Testis (tissue), 5 donors: ENCODE measurements around the gene CDH6. TPM values are rescaled to one million over a fixed set of nuclear protein-coding genes. Genes with fewer than 3 reads are reported as not detected.

ENCODE experiments used
- DNase-seq: peaks from one replicate; pipeline ENCODE4 v3.0.0-alpha.2; 2019
- H3K27ac ChIP-seq, 2 donors: fragments of 200-600 bp; sonication (generic); one replicate each; pipeline ENCODE4 v1.5.1; 2019
- H3K27me3 ChIP-seq: fragments of 200-600 bp; sonication (generic); one replicate; pipeline ENCODE4 v1.5.1; 2019
- H3K36me3 ChIP-seq: fragments of 200-600 bp; sonication (generic); one replicate; pipeline ENCODE4 v1.5.1; 2017; ENCODE audit warnings: low read depth; ENCODE audit errors: missing control alignments
- H3K4me1 ChIP-seq: fragments of 200-600 bp; sonication (generic); one replicate; pipeline ENCODE4 v1.5.1; 2019
- H3K4me3 ChIP-seq, 2 donors: fragments of 200-600 bp; sonication (generic); one replicate each; pipeline ENCODE4 v1.5.1; 2017 to 2019
- H3K9me3 ChIP-seq: fragments of 200-600 bp; sonication (generic); one replicate; pipeline ENCODE4 v1.5.1; 2017
- CTCF ChIP-seq, 3 experiments: fragments of 450-650 bp in 2 of 3; fragments of 200-600 bp in 1 of 3; sonication (generic) in 1 of 3; IDR thresholded peaks; one replicate each; pipeline ENCODE4 v1.5.1; 2016 to 2019; ENCODE audit warnings: antibody characterized with exemption in 3 of 3, mild to moderate bottlenecking in 2 of 3, moderate library complexity in 1 of 3
- POLR2A ChIP-seq: fragments of 450-650 bp; IDR thresholded peaks from one replicate; pipeline ENCODE4 v1.6.1; 2017; ENCODE audit warnings: antibody characterized with exemption, mild to moderate bottlenecking, moderate library complexity
- WGBS, 2 donors: methylation state at CpG; one replicate each; pipeline ENCODE4 v1.1.5; 2018; 5-methylcytosine and 5-hydroxymethylcytosine counted together
- intact Hi-C: fragments of 100-400 bp; cut with DNase I; formaldehyde crosslinking; loops from one replicate; pipeline ENCODE4 v1.15.1; 2023; ENCODE audit warnings: low total_unique reads
- long read RNA-seq, 2 donors: transcript quantifications; one replicate each; lab custom pipeline, GENCODE V29; 2026
- polyA plus RNA-seq: library from polyadenylated mRNA; stranded (reverse); fragments of 350-450 nt; fragmentation: Illumina TruSeq; extraction: RNeasy Lipid Tissue Mini Kit (QIAGEN cat#74804); gene quantifications from one replicate; pipeline ENCODE4 v1.2.3, GENCODE V29; 2014; ENCODE audit warnings: low read depth, low replicate concordance; ENCODE audit not compliant: insufficient read depth
- total RNA-seq, 2 donors: library from RNA; depleted of rRNA; stranded (reverse); fragments of >200 nt; gene quantifications; one replicate each; pipeline ENCODE4 v1.2.3, GENCODE V29; 2016

CDH6 gene
- total RNA-seq (under 1 TPM; 0.68 to 0.87 TPM), polyA plus RNA-seq (3.6 TPM)
- long read RNA-seq, donor 1, full-length matches to known transcripts: 1 of 1 reads
- long read RNA-seq, donor 1, partial matches to known transcripts: 0 of 1 reads
- long read RNA-seq, donor 1, other reads (novel, unspliced or antisense): 0 of 1 reads
- long read RNA-seq, donor 2: 0 reads

- no peak for TF ChIP-seq POLR2A
- TF ChIP-seq CTCF (IDR thresholded peaks at IDR 0.05): no peak
- H3K27me3 ChIP-seq: no peaks in the 10 kb centered on the region
- no peak within 1 kb of the TSS for H3K27ac ChIP-seq
- H3K4me3 ChIP-seq: peak within 1 kb of the TSS; percentile 43 to 51
- H3K36me3 ChIP-seq: no peaks in the 10 kb centered on the region
- no peaks in the 10 kb centered on the region for H3K9me3 ChIP-seq
- intact Hi-C loops: no loop called here
- no peaks in the 10 kb centered on the region for H3K4me1 ChIP-seq
- WGBS, 2 donors: 1 to 3% methylated on average over 9 to 34 of the region's 67 CpGs
- DNase-seq: peak; percentile 25
Observed at GRCh38 chr5:31193591-31194467, at the start of gene CDH6. TSS of gene CDH6 (plus strand) at chr5:31193686. CDS start at chr5:31267474, 73,788 bp downstream.

- TF ChIP-seq CTCF (IDR thresholded peaks at IDR 0.05): no peak
- no peak for TF ChIP-seq POLR2A
- DNase-seq: no peak
- Histone ChIP-seq H3K27ac (no peak overlapping the region), H3K27me3 (no peaks in the 10 kb centered on the region), H3K4me3 (no peak overlapping the region), H3K36me3 (no peaks in the 10 kb centered on the region), H3K9me3 (no peaks in the 10 kb centered on the region), H3K4me1 (no peaks in the 10 kb centered on the region)
- intact Hi-C loops: no loop called here
- WGBS, 2 donors: 58 to 68% methylated on average over 7 of the region's 7 CpGs
Observed at GRCh38 chr5:31144364-31144763, 49.1 kb upstream of the CDH6 start.

- H3K9me3 ChIP-seq: no peaks in the 10 kb centered on the region
- H3K27me3 ChIP-seq: no peaks in the 10 kb centered on the region
- 51 to 63% methylated on average over 2 of the region's 2 CpGs for WGBS, 2 donors
- no peak for TF ChIP-seq POLR2A
- TF ChIP-seq CTCF (IDR thresholded peaks at IDR 0.05): no peak
- intact Hi-C loops: no loop called here
- no peak overlapping the region for H3K4me3 ChIP-seq
- no peaks in the 10 kb centered on the region for H3K36me3 ChIP-seq
- H3K27ac ChIP-seq: no peak overlapping the region
- DNase-seq: no peak
- no peaks in the 10 kb centered on the region for H3K4me1 ChIP-seq
Observed at GRCh38 chr5:31148959-31149475, 44.5 kb upstream of the CDH6 start.

- no peak overlapping the region for H3K27ac ChIP-seq
- TF ChIP-seq CTCF (IDR thresholded peaks at IDR 0.05) (no peak), POLR2A (no peak)
- WGBS, 2 donors: 85 to 86% methylated on average over 2 of the region's 2 CpGs
- no peaks in the 10 kb centered on the region for H3K9me3 ChIP-seq
- intact Hi-C loops: no loop called here
- H3K4me3 ChIP-seq: no peak overlapping the region
- H3K4me1 ChIP-seq: no peaks in the 10 kb centered on the region
- no peaks in the 10 kb centered on the region for H3K36me3 ChIP-seq
- DNase-seq: no peak
- H3K27me3 ChIP-seq: no peaks in the 10 kb centered on the region
Observed at GRCh38 chr5:31153521-31153920, 40.0 kb upstream of the CDH6 start.
